Measurements from ENCODE around the gene ELMO3.

ELMO3 gene

DNA sequence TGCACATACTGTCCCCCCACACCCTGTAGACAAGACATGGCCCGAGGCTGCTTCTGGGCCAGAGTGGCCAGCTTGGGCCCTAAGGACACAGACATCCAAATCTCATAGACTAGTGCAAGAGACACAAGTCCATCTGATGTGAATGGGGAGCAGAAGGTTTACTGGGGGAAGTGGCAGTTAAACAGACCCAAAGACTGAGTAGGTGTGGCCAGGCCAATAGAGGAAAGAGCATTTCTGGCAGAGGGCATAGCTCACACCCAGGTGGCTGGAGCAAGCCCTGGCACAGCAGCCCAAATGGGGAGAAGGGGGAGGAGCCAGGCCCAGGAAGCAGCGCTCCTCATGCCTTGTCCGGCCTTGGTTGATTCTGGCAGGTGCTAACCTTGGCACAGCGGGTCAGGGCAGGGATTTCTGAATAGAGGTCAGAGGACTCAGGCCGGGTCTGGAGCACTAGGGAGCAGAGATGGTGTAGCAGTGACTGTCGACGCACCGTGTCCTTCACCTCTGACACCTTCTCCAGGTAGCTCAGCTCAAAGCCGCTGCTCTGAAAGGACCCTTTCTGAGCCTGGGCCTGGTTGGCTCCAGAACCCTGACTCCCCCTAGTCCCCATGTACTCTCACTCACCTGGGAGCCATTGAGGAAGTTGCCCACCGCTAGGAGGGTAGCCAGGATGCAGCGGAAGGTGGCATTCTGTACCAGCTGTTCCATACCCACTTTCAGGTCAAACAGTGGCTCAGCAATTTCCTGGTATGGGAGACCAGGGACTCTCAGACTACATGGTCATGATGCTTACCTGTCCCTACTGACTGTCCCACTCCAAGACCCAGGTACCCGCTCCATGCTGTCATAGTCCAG, 32.1 kb downstream of the ELMO3 start:
- H3K4me3 ChIP-seq (ENCODE audit: low read depth, low read length): no peak overlapping the region
- DNase-seq (ENCODE audit: low read depth): no peak
- TF ChIP-seq, protein P1, sequence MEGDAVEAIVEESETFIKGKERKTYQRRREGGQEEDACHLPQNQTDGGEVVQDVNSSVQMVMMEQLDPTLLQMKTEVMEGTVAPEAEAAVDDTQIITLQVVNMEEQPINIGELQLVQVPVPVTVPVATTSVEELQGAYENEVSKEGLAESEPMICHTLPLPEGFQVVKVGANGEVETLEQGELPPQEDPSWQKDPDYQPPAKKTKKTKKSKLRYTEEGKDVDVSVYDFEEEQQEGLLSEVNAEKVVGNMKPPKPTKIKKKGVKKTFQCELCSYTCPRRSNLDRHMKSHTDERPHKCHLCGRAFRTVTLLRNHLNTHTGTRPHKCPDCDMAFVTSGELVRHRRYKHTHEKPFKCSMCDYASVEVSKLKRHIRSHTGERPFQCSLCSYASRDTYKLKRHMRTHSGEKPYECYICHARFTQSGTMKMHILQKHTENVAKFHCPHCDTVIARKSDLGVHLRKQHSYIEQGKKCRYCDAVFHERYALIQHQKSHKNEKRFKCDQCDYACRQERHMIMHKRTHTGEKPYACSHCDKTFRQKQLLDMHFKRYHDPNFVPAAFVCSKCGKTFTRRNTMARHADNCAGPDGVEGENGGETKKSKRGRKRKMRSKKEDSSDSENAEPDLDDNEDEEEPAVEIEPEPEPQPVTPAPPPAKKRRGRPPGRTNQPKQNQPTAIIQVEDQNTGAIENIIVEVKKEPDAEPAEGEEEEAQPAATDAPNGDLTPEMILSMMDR (IDR thresholded peaks at IDR 0.05; ENCODE audit: control insufficient read depth, extremely low read depth, insufficient read depth): no peak

DNA sequence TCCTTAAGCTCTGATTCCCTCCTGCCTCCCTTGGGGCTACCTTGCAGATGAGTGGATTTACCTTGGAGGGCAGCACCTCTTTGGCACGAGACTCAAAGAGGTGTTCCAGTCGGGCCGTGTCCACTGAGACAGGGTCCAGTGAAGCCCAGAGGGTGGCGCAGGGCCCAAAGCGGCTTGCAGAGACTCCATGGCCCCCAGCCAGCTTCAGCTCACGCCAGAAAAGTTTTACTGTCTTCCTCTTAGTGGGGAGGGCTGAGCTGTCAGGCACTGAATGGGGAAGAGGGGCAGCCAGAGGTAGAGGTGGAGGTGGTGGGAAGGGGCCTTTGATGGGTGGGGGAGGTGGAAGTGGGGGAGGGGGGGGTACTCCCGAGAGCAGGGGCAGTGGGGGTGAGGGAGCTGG, 34.7 kb downstream of the ELMO3 start:
- H3K4me3 ChIP-seq (ENCODE audit: low read depth, low read length): no peak overlapping the region
- no peak for DNase-seq (ENCODE audit: low read depth)
- TF ChIP-seq, protein P1 (IDR thresholded peaks at IDR 0.05; ENCODE audit: control insufficient read depth, extremely low read depth, insufficient read depth): no peak

DNA sequence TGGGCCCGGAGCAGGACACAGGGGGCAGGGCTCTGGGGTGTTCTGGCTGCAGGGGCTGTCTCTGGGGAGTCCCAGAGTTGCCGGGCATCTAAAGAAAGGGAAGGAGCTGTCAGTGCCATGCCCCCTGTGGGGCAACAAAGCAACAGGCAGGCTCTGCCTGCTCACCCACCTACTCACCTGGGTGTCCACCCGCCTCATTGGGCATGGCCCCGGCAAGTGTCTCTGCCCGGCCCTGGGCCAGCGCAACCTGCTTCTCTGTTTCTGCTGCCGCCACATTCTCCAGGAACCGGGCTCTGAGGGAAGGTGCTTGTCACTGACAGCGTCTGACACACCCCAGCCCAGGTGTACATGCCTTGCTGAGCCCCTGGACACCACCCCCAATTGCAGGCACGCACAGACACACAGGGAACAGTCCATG, 35.3 kb downstream of the ELMO3 start:
- TF ChIP-seq, protein P1 (IDR thresholded peaks at IDR 0.05; ENCODE audit: control insufficient read depth, extremely low read depth, insufficient read depth): no peak
- H3K4me3 ChIP-seq (ENCODE audit: low read depth, low read length): no peak overlapping the region
- DNase-seq (ENCODE audit: low read depth): no peak

DNA sequence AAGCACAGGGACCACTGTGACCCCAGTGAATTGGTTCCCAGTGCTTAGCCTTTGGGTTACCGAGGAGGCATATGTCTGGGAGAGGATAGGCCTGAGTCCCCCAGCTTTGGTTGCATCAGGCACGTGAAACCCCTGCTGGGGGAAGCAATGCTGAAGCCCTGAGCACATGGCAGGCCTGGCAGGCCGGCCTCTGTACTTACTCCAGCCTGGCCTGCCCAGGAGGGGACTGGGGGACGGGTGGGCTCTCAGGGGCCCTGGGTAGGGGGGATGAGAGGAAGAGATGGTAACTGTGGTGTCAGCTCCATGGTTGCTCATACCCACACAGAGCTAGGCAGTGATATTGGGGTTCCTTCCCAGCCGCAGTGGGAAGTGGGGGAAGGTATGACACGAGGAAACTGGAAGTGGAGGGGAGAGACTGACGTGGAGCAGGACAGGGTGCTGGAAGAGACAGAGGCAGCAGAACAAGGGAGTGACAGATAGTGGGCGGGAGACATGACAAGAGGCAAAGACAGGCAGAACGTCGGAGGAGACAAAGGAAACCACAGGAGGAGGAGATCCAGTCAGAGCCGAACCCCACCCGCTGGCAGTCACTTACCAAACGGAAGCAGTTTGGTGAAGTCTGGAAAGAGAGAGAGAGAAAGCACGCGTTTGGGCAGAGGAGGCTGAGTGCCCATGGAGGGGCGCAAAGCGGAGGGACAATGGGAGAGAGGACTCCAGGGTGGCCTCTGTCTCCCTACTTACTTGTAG, 37.1 kb downstream of the ELMO3 start:
- no peak for DNase-seq (ENCODE audit: low read depth)
- H3K4me3 ChIP-seq (ENCODE audit: low read depth, low read length): no peak overlapping the region

DNA sequence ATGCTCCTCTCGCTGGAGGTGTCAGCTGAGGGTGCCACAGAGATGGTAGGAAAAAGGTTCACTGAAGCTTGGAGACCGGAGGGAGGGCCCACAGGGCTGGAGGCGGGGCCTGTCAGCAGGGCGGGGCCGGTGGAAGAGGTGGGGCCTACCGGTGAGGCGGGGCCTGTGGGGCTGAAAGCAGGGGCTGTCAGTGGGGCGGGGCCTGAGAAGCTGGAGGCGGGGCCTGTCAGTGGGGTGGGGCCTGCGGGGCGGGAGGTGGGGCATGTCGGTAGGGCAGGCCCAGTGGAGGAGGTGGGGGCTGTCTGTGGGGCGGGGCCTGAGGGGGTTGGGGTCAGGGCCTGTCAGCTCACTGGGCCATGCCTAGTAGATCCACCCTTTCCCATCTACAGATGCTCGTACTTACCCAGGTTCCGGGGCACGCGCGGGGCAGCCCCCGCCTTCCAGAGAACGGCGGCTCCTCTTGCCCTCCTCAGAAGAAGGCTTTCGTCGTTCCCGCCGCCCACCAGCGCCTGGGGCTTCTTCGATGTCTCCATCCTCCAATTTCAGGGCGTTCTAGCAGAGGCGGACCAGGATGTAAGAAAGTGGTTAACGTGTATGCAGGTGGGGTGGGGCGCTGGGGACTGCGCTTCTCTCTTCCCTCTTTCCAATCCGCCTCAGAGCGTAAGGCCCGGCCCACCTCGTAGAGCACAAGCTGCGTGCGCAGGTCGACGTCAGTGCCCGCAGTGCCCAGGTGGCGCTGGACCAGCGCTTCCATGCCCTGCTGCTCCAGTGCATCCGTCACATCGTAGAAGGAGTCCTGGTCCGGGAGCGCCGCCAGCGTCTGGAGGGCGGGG, 37.8 kb downstream of the ELMO3 start:
- TF ChIP-seq, protein P1 (IDR thresholded peaks at IDR 0.05; ENCODE audit: control insufficient read depth, extremely low read depth, insufficient read depth): no peak
- no peak overlapping the region for H3K4me3 ChIP-seq (ENCODE audit: low read depth, low read length)
- no peak for DNase-seq (ENCODE audit: low read depth)

More for the DNA sequence above, 37.1 kb downstream of the ELMO3 start:
- TF ChIP-seq, protein P1 (IDR thresholded peaks at IDR 0.05; ENCODE audit: control insufficient read depth, extremely low read depth, insufficient read depth): no peak

DNA sequence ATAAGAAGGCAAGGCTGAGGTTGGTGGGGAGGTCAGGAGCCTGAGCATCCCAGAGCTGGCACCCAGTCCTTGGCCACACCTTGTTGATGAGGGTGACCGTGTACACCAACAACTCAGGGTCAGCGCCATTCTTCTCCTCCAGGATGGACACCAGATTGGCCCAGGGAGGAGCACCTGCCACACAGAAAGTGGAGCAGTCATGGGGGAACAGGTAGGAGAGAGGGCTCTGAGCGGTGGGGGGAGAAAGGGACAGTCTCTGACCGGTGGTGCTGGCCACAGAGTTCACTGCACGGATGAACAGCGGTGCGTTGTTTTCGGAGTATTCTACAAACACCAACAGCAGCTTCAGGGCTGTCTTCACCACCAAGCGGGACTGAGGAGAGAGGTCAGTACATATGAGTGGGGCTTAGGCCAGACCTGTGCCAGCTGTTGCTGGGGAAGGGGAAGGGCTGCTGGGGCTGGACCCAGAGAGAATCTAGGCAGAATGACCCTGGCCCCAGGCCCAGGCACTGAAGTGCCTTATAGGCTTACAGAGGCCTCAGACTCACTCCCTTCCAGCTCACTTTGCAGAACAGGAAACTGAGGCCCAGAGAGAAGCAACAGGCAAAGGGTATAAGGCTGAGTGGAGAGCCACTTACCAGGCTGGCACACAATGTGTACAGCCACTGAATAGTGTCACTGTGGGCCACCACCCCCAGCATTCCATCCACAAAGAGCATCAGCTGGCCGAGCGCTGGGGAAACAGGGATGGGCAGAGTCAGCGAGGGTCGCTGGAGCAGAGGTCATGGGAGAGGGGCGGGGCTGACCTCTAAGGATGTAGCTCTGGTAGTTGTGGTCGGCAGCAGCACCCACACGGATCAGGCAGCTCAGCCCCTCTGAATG, 38.7 kb downstream of the ELMO3 start:
- H3K4me3 ChIP-seq (ENCODE audit: low read depth, low read length): no peak overlapping the region
- TF ChIP-seq, protein P1 (IDR thresholded peaks at IDR 0.05; ENCODE audit: control insufficient read depth, extremely low read depth, insufficient read depth): no peak
- no peak for DNase-seq (ENCODE audit: low read depth)

All from LNCaP clone FGC (cell line).